Measurements from ENCODE around the gene PCBP1.

DNA sequence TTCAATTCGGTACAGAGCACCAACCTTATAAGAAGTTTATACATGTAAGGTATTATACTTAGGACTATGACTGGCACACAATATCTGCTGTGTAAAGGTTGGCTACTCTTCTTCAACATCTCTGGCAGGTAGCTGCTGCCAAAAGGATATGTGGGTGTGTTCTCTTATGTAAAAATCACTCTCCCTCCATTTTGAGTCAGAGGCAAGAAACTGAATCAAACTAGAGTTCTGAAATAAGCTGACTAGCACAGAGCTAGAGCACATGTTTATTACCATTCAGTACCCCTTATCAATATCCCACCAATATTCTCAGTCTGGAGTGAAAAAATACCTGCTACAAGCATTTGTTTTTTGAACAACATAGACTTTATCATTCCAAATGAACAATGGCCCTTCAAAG lies 38.0 kb upstream of the PCBP1 start:
- TF ChIP-seq, protein P1, sequence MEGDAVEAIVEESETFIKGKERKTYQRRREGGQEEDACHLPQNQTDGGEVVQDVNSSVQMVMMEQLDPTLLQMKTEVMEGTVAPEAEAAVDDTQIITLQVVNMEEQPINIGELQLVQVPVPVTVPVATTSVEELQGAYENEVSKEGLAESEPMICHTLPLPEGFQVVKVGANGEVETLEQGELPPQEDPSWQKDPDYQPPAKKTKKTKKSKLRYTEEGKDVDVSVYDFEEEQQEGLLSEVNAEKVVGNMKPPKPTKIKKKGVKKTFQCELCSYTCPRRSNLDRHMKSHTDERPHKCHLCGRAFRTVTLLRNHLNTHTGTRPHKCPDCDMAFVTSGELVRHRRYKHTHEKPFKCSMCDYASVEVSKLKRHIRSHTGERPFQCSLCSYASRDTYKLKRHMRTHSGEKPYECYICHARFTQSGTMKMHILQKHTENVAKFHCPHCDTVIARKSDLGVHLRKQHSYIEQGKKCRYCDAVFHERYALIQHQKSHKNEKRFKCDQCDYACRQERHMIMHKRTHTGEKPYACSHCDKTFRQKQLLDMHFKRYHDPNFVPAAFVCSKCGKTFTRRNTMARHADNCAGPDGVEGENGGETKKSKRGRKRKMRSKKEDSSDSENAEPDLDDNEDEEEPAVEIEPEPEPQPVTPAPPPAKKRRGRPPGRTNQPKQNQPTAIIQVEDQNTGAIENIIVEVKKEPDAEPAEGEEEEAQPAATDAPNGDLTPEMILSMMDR (IDR thresholded peaks at IDR 0.05; ENCODE audit: poor library complexity, severe bottlenecking), result no peak
- no peak for TF ChIP-seq MXI1 (conservative IDR thresholded peaks at IDR 0.05; ENCODE audit: poor library complexity, severe bottlenecking)
- TF ChIP-seq EZH2 (IDR thresholded peaks at IDR 0.05; ENCODE audit: borderline replicate concordance, insufficient read depth, low read length, poor library complexity, severe bottlenecking), result no peak
- no peak for TF ChIP-seq POLR2AphosphoS5 (IDR thresholded peaks at IDR 0.05)
- no peak for TF ChIP-seq TAF1 (IDR thresholded peaks at IDR 0.05; ENCODE audit: low read depth)
- TF ChIP-seq SMC3 (conservative IDR thresholded peaks at IDR 0.05; ENCODE audit: poor library complexity), result no peak
- TF ChIP-seq RAD21 (conservative IDR thresholded peaks at IDR 0.05), result no peak
